LNCAP (cell line): Measurements from ENCODE around the gene CCDC187.

Source experiments
- CTCF ChIP-seq: fragments of 450-650 bp; IDR thresholded peaks from 2 replicates; pipeline ENCODE4 v1.5.1; 2017; ENCODE audit warnings: mild to moderate bottlenecking

The CCDC187 gene

GRCh38 chr9:136322756-136323330 is 18.9 kb upstream of the CCDC187 start:
- no peak for TF ChIP-seq CTCF

DNA sequence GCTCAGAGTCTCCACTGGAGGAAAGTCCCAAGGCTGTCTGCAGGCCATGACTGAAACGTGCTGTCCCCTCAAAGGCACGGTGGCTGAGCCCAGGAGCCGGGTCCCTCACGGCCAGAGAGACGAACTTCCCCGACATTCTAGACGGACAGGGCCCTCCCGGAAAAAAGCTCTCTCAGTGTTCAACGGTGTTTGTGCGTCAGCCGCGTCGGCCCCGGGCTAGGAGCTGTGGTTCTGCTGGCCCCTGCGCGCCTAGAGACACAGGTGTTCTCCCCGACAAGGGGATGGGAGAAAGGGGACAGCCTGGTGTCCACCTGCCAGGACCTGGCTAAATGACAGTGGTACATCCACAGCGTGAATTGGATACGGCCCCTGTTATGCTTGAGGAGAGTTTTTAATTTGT is 17.7 kb upstream of the CCDC187 start:
- no peak for TF ChIP-seq CTCF

DNA sequence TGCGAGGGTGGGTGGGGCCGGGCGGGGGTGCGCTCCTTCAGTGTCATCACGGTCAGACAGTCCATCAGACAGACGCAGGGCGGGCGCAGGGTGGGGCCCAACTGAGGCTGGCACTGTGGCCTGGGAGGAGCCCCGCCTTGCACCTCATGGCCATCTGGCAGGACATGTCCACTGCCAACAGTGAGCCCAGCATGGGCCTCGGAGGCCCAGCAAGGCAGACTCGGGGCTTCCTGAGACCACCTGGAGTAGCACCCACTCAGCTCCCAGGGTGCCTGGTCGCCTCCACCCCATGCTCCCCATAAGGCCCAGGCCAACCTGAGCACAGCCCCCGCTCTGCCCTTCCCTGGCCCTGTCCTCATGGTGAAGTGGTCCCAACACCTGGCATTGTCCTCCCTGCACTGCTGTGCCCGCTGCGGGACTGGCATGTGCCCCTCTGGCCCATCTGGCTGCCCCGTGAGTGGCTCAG is 14.9 kb upstream of the CCDC187 start:
- TF ChIP-seq CTCF: no peak

GRCh38 chr9:136318111-136318775 is 14.3 kb upstream of the CCDC187 start:
- TF ChIP-seq CTCF: no peak

DNA sequence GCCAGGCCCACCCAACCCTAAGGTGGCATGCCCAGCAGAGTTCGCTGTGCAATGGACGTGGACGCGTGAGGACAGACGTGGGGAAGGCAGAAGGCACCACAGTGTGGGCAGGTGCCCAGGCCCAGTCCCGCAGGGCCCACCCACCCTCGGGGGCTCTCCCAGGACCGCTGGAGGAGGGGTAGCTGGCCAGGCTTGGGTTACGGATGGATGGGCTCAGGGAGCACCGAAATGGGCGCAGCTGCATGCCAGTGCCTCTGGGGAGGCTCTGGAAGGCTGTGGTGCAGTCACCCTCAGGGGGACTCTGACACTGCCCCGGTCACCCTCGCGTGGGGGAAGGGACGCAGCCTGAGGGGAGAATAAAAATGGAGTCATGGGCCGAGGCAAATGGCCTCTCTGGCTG is 13.8 kb upstream of the CCDC187 start:
- TF ChIP-seq CTCF: no peak

DNA sequence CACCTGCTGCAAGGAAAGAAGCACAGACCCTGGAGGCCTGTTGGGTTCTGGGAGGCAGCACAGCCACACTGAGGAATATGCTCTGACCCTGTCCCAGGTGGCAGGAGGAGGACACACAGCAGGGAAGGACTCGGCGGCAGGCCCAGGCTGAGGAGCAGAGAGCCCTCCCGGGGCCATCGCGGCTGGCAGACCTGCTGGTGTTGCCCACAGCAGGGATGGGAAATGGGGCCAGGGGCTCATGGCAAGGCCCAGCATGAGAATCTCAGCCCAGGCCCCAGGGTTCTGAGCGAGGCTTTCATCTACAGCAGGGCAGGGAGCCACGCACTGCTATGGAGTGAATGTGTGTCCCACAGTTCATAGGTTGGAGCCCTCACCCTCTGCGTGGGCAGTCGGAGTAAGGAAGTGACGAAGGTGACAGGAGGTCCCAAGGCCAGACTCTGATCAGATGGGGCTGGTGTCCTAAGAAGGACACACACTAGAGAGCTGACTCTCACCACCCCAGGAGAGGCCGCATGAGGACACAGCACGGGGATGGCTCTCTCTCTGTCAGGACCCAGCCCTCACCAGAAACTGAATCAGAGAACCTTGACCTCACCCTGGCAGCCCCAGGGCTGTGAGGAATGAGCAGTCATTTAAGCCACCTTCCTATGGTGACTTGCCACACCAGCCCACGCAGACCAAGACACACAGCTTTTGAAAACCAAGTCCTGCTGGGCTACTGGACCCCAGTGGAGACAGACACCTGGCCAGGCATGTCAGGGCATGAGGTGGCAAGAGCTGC is 13.2 kb upstream of the CCDC187 start:
- TF ChIP-seq CTCF: no peak

DNA sequence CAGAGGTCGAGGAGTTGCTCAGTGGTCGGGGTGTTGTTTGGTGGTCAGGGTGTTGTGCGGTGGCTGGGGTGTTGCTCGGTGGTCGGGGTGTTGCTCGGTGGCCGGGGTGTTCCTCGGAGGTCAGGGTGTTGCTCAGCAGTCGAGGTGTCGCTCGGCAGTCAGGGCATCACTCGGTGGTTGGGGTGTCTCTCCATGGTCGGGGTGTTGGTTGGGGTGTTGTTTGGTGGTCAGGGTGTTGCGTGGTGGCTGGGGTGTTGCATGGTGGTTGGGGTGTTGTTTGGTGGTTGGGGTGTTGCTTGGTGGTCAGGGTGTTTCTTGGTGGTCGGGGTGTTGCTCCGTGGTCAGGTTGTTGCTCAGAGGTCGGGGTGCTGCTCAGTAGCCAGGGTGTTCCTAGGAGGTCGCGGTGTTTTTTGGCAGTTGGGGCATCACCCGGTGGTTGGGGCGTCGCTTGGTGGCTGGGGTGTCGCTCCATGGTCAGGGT is 12.4 kb upstream of the CCDC187 start:
- no peak for TF ChIP-seq CTCF
